SK-N-SH treated with all-trans-retinoic acid at 6 μM for 48 hours (cell line): ENCODE data around the gene IER3.

Experiments
- ARNTL ChIP-seq: fragments of 450-650 bp; formaldehyde crosslinking; IDR thresholded peaks from 2 replicates; pipeline ENCODE4 v1.5.0; 2020; ENCODE audit warnings: low read depth, mild to moderate bottlenecking, moderate library complexity, borderline replicate concordance
- BACH2 ChIP-seq: fragments of 250-450 bp; sonication (Bioruptor Pico); IDR thresholded peaks from 2 replicates; pipeline ENCODE4 v1.9.0; 2021; ENCODE audit warnings: mild to moderate bottlenecking, borderline replicate concordance
- CSDC2 ChIP-seq: fragments of 250-450 bp; sonication (Bioruptor Pico); IDR thresholded peaks from 2 replicates; pipeline ENCODE4 v1.5.0; 2020; ENCODE audit warnings: mild to moderate bottlenecking, moderate library complexity
- CSRNP3 ChIP-seq: fragments of 250-450 bp; sonication (Bioruptor Pico); IDR thresholded peaks from 2 replicates; pipeline ENCODE4 v1.5.1; 2021; ENCODE audit warnings: mild to moderate bottlenecking, moderate library complexity
- ESRRG ChIP-seq: fragments of 250-450 bp; sonication (Bioruptor Pico); IDR thresholded peaks from 2 replicates; pipeline ENCODE4 v1.6.1; 2021; ENCODE audit warnings: mild to moderate bottlenecking
- OSR1 ChIP-seq: fragments of 250-450 bp; sonication (Bioruptor Pico); IDR thresholded peaks from 2 replicates; pipeline ENCODE4 v1.8.0; 2022; ENCODE audit warnings: moderate library complexity, mild to moderate bottlenecking, inconsistent platforms
- PATZ1 ChIP-seq: fragments of 250-450 bp; sonication (Bioruptor Pico); IDR thresholded peaks from 2 replicates; pipeline ENCODE4 v1.8.0; 2020; ENCODE audit warnings: mild to moderate bottlenecking, moderate library complexity, borderline replicate concordance
- SNAI2 ChIP-seq: fragments of 250-450 bp; sonication (Bioruptor Pico); IDR thresholded peaks from 2 replicates; pipeline ENCODE4 v1.5.0; 2020; ENCODE audit warnings: mild to moderate bottlenecking, moderate library complexity
- TOX ChIP-seq: fragments of 250-450 bp; sonication (Bioruptor Pico); IDR thresholded peaks from 2 replicates; pipeline ENCODE4 v1.8.0; 2021; ENCODE audit warnings: mild to moderate bottlenecking, moderate library complexity, borderline replicate concordance
- TSHZ2 ChIP-seq: fragments of 250-450 bp; sonication (Bioruptor Pico); IDR thresholded peaks from 2 replicates; pipeline ENCODE4 v1.5.0; 2020; ENCODE audit warnings: mild to moderate bottlenecking, moderate library complexity
- ZC3H10 ChIP-seq: fragments of 250-450 bp; sonication (Bioruptor Pico); IDR thresholded peaks from 2 replicates; pipeline ENCODE4 v1.5.1; 2021; ENCODE audit warnings: mild to moderate bottlenecking, moderate library complexity
- ZFP30 ChIP-seq: fragments of 450-650 bp; formaldehyde crosslinking; IDR thresholded peaks from 2 replicates; pipeline ENCODE4 v1.5.0; 2022; ENCODE audit warnings: mild to moderate bottlenecking, moderate library complexity
- ZNF565 ChIP-seq: fragments of 450-650 bp; formaldehyde crosslinking; conservative IDR thresholded peaks from 2 replicates; pipeline ENCODE4 v1.5.0; 2020; ENCODE audit warnings: low read depth, mild to moderate bottlenecking, moderate library complexity
- ZNF8 ChIP-seq: fragments of 450-650 bp; formaldehyde crosslinking; IDR thresholded peaks from 2 replicates; pipeline ENCODE4 v1.5.0; 2020; ENCODE audit warnings: mild to moderate bottlenecking, moderate library complexity

- no peak for TF ChIP-seq CSDC2
- no peak for TF ChIP-seq ZNF8 (CRISPR knock-in tag)
- TF ChIP-seq ZFP30 (CRISPR knock-in tag) = no peak
- TF ChIP-seq ARNTL = no peak
- TF ChIP-seq BACH2 (CRISPR knock-in tag) = no peak
- TF ChIP-seq PATZ1 = no peak
- no peak; the same call in 1 of the 2 replicates for TF ChIP-seq CSRNP3 (CRISPR knock-in tag)
- no peak for TF ChIP-seq OSR1 (CRISPR knock-in tag)
- TF ChIP-seq ZC3H10 (CRISPR knock-in tag) = no peak
- TF ChIP-seq ESRRG (CRISPR knock-in tag) = no peak
- no peak for TF ChIP-seq TOX (CRISPR knock-in tag)
- TF ChIP-seq ZNF565 (CRISPR knock-in tag) = no peak
- TF ChIP-seq TSHZ2 = no peak
- no peak for TF ChIP-seq SNAI2 (CRISPR knock-in tag)
These were observed 21.9 kb downstream of the IER3 start for GRCh38 chr6:30722280-30723112.
